ENCODE data around the gene MRPL16.
A peak's percentile ranks its signal among the peaks of the same experiment; 100 is the strongest.

Gene MRPL16

GRCh38 chr11:59845399-59845798 is 34.8 kb upstream of the MRPL16 start, which contains the start of gene CBLIF:
Gene CBLIF (minus strand): TSS chr11:59845499. CDS start chr11:59845453, 46 bp downstream.
- no peak for TF ChIP-seq CTCF (IDR thresholded peaks at IDR 0.05)

DNA sequence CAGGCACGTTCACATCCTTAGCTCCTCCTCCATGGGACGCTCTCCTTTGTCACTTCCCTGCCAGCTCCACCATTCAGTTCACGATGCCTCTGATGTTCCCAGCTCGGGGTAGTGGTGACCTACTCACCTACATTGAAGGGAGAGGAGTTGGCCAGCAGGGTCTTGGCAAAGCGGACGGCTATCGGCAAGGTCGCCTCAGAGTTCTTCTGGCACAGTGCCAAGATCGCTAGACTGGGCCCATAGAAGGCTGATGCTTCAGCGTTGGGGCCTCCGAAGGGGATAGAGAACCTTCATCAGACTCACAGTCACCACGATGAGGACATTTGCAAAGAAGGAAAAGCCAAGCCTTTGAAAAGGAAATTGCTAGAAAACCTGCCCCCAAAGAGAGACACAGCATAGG is 31.7 kb upstream of the MRPL16 start:
- no peak for TF ChIP-seq CTCF (IDR thresholded peaks at IDR 0.05)

DNA sequence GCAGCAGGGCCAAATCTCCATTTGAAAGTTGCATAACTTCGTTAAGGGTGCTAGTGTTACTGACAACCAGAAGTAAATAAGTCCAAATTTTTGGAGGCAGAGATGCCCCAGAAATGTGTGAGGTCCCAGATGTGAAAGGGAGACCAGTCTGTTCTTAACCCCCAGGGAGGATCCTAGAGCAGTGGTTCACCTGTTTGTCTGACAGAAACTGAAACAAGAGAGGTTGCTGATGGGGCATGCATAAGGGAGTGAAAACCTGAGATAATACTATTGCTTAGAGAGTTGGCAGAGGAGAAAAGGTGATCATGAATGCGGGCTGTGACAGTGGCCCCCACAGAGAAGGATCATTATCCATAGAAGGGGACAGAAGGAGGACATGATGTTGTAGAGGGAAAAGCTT is 30.9 kb upstream of the MRPL16 start:
- TF ChIP-seq CTCF (IDR thresholded peaks at IDR 0.05), result no peak

DNA sequence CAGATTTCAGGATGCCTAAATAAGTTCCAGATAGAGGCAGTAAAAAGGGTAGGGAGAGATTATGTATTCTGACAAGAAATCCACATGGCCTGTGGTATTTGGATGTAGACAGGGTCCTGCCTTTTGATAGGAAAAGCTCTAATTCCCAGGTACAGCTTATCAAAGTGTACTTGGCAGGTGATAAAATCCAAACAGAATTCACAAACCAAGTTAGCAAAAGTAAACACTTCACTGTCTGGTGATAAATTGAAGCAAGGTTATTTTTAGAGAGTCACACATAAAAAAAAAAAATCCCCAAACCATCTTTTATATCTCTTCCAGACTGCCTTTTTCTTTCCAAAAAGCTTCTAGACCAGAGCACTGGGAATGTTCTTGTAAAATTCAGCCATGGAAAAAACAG is 29.0 kb upstream of the MRPL16 start:
- TF ChIP-seq CTCF (IDR thresholded peaks at IDR 0.05), result no peak

DNA sequence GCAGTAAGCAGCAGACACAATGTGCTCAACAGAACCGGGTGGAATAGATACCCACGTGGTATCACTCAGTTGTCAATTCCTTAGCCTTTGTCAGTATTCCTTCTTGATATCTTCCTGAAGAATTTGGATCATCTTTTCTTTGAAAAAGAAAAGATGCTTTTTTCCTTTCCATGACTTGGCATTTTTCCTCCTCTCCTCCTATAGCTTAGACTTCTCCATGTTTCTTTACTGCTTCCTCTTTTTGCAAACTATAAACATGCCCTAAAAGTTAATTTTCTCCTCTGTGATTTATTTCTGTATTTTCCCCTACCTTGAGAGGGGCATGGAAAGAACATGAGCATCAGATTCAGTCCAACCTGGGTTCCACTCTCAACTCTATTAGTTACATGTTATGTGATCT is 23.0 kb upstream of the MRPL16 start:
- TF ChIP-seq CTCF (IDR thresholded peaks at IDR 0.05), result no peak

DNA sequence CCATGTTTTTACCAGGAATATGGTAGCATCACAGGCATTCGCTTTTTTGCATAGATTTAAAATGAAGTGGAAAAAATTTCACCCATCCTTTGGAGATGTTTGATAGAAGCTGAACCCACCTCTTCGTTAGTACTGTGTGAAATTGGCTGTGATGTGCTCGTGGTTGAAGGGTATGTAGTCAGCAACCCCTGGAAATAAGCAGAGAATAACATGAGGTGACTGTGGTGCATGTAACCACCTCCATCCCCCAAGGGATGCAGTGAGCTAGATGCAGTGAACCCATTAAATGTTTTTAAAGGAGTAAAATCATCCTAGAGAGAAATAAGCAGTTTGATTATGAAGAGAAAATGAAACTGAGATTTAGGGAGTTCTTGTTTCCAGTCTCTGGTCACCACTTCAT is 18.8 kb upstream of the MRPL16 start:
- no peak for TF ChIP-seq CTCF (IDR thresholded peaks at IDR 0.05)

GRCh38 chr11:59822989-59823566 is 12.5 kb upstream of the MRPL16 start:
- TF ChIP-seq CTCF (IDR thresholded peaks at IDR 0.05), result peak; percentile 76

DNA sequence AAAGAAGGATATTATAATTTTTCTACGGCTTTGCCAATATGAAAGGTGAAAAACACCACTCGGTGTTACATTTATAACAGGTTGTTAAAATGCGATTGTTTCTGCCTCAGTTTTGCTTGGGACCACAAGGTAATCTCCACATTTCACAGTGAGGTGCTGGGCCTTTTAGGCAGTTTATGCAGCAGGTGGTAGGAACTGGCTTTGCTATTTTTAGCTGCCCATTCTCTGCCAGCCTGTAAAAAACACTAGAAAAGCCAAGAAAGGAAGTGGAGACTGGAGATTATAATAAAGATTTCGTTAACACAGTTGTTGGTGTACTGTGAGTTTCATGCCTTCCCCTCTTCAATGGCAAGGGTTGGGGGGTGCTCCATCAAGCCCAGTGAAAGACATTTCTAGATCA is 8.0 kb upstream of the MRPL16 start:
- no peak for TF ChIP-seq CTCF (IDR thresholded peaks at IDR 0.05)
